IMR-90 (cell line): ENCODE measurements around the gene STRIP1. TPM values are rescaled to one million over a fixed set of nuclear protein-coding genes. Genes with fewer than 3 reads are reported as not detected.

Experiments
- ATAC-seq: fragments of 200-7000 bp; cut with Tn5 transposase; 2 replicates; pipeline ENCODE4 v1.9.1; 2020; ENCODE audit warnings: low read depth, mild to moderate bottlenecking, moderate library complexity
- BruUV-seq: library from RNA; stranded (reverse); fragments of 400-500 nt; replicated peaks from 2 replicates; lab custom pipeline; 2021; lab: Mats Ljungman, UMichigan
- CTCF ChIA-PET: fragments of 300-600 bp; formaldehyde crosslinking; extraction: SDS; loops from one replicate; lab custom pipeline; 2021; ENCODE audit warnings: antibody characterized with exemption; lab: Yijun Ruan, JAX
- POLR2A ChIA-PET: fragments of 300-600 bp; sonication (Branson Sonifier 250); formaldehyde crosslinking; loops from one replicate; lab custom pipeline; 2022; ENCODE audit warnings: antibody characterized with exemption; ENCODE audit not compliant: unreplicated experiment; lab: Charles Lee
- DNase-seq: peaks from one replicate; pipeline ENCODE4 v3.0.0; 2013
- H2AFZ ChIP-seq: replicated peaks from 2 replicates; pipeline ENCODE3; 2013; ENCODE audit warnings: low read length, mild to moderate bottlenecking; ENCODE audit not compliant: poor library complexity
- H2AK5ac ChIP-seq: 2 replicates; pipeline ENCODE4 v1.6.1; 2013; ENCODE audit warnings: low read depth, low read length, inconsistent platforms
- H2AK9ac ChIP-seq: replicated peaks from 2 replicates; pipeline ENCODE3; 2013; ENCODE audit warnings: mild to moderate bottlenecking, low read depth, low read length, moderate library complexity; ENCODE audit not compliant: poor library complexity
- H2BK120ac ChIP-seq: 2 replicates; pipeline ENCODE4 v1.6.1; 2013; ENCODE audit warnings: low read depth, low read length, inconsistent platforms
- H2BK15ac ChIP-seq: 3 replicates; pipeline ENCODE4 v1.6.1; 2013; ENCODE audit warnings: low read depth, low read length, inconsistent platforms
- H2BK20ac ChIP-seq: 2 replicates; pipeline ENCODE4 v1.6.1; 2013; ENCODE audit warnings: low read depth, mild to moderate bottlenecking, inconsistent platforms, low read length, moderate library complexity
- H2BK5ac ChIP-seq: 2 replicates; pipeline ENCODE4 v1.6.1; 2013; ENCODE audit warnings: mild to moderate bottlenecking, low read depth, low read length, inconsistent platforms; ENCODE audit not compliant: poor library complexity, severe bottlenecking
- H3K14ac ChIP-seq: replicated peaks from 2 replicates; pipeline ENCODE4 v1.6.1; 2013; ENCODE audit warnings: low read depth, low read length, inconsistent platforms
- H3K18ac ChIP-seq: 2 replicates; pipeline ENCODE4 v1.6.1; 2013; ENCODE audit warnings: low read depth, low read length, control low read depth
- H3K23ac ChIP-seq: 2 replicates; pipeline ENCODE4 v1.6.1; 2013; ENCODE audit warnings: low read depth, low read length, inconsistent platforms
- H3K27ac ChIP-seq: 2 replicates; pipeline ENCODE4 v1.5.1; 2013; ENCODE audit warnings: mild to moderate bottlenecking, control low read depth, low read length; ENCODE audit not compliant: insufficient read depth
- H3K27me3 ChIP-seq: 2 replicates; pipeline ENCODE4 v1.6.1; 2013; ENCODE audit warnings: low read length; ENCODE audit not compliant: control insufficient read depth, insufficient read depth
- H3K36me3 ChIP-seq: 2 replicates; pipeline ENCODE4 v1.6.1; 2013; ENCODE audit warnings: low read length, mixed read lengths; ENCODE audit not compliant: control insufficient read depth, insufficient read depth
- H3K4ac ChIP-seq: 2 replicates; pipeline ENCODE4 v1.6.1; 2013; ENCODE audit warnings: low read depth, low read length, inconsistent platforms
- H3K4me1 ChIP-seq: 2 replicates; pipeline ENCODE4 v1.6.1; 2013; ENCODE audit warnings: low read length, mixed read lengths; ENCODE audit not compliant: control insufficient read depth, insufficient read depth
- H3K4me2 ChIP-seq: 2 replicates; pipeline ENCODE4 v1.6.1; 2013; ENCODE audit warnings: low read depth, mild to moderate bottlenecking, control low read depth, low read length, moderate library complexity
- H3K4me3 ChIP-seq: 2 replicates; pipeline ENCODE4 v1.5.1; 2013; ENCODE audit warnings: low read depth, mild to moderate bottlenecking, control low read depth, low read length, moderate library complexity; ENCODE audit not compliant: insufficient read depth
- H3K56ac ChIP-seq: 2 replicates; pipeline ENCODE4 v1.6.1; 2013; ENCODE audit warnings: low read length, inconsistent platforms; ENCODE audit not compliant: insufficient read depth; ENCODE audit errors: extremely low read depth
- H3K79me1 ChIP-seq, 2 experiments: 2 replicates each; pipeline ENCODE4 v1.6.1; 2013; ENCODE audit warnings: low read length in 2 of 2, inconsistent platforms in 1 of 2, low read depth in 1 of 2
- H3K9ac ChIP-seq: 2 replicates; pipeline ENCODE4 v1.6.1; 2013; ENCODE audit warnings: low read depth, low read length, control low read depth
- H3K9me1 ChIP-seq: 2 replicates; pipeline ENCODE4 v1.6.1; 2013; ENCODE audit warnings: low read length, inconsistent platforms; ENCODE audit not compliant: insufficient read depth
- H3K9me3 ChIP-seq: 2 replicates; pipeline ENCODE4 v1.6.1; 2013; ENCODE audit warnings: low read length; ENCODE audit not compliant: control insufficient read depth, insufficient read depth
- H4K20me1 ChIP-seq: 2 replicates; pipeline ENCODE4 v1.6.1; 2013; ENCODE audit warnings: low read length, inconsistent platforms; ENCODE audit not compliant: insufficient read depth
- H4K5ac ChIP-seq: 2 replicates; pipeline ENCODE4 v1.6.1; 2013; ENCODE audit warnings: mild to moderate bottlenecking, low read depth, low read length, control low read depth
- H4K8ac ChIP-seq, 2 experiments: 2 replicates each; pipeline ENCODE4 v1.6.1; 2013; ENCODE audit warnings: low read depth in 2 of 2, low read length in 2 of 2, control low read depth in 1 of 2, inconsistent platforms in 1 of 2
- H4K91ac ChIP-seq: 2 replicates; pipeline ENCODE4 v1.6.1; 2013; ENCODE audit warnings: low read depth, low read length, inconsistent platforms; ENCODE audit not compliant: insufficient read depth
- BHLHE40 ChIP-seq: fragments of 150-350 bp; IDR thresholded peaks from 2 replicates; pipeline ENCODE4 v1.6.1; 2016; ENCODE audit warnings: mild to moderate bottlenecking, low read depth, low read length
- CEBPB ChIP-seq: IDR thresholded peaks from 2 replicates; pipeline ENCODE4 v1.6.1; 2012; ENCODE audit warnings: low read depth, low read length, improper control_type of control experiment
- CHD1 ChIP-seq: IDR thresholded peaks from 2 replicates; pipeline ENCODE4 v1.6.1; 2012; ENCODE audit warnings: low read depth, low read length, improper control_type of control experiment
- CTCF ChIP-seq: conservative IDR thresholded peaks from 2 replicates; pipeline ENCODE4 v1.5.1; 2012; ENCODE audit warnings: mild to moderate bottlenecking, low read depth, low read length, improper control_type of control experiment
- ELK1 ChIP-seq: fragments of 150-350 bp; IDR thresholded peaks from 2 replicates; pipeline ENCODE4 v1.6.1; 2016; ENCODE audit warnings: low read depth, mild to moderate bottlenecking, low read length, moderate library complexity, borderline replicate concordance
- FOS ChIP-seq: fragments of 150-350 bp; IDR thresholded peaks from 2 replicates; pipeline ENCODE4 v1.6.1; 2016; ENCODE audit warnings: low read depth, low read length
- MAFK ChIP-seq: IDR thresholded peaks from 2 replicates; pipeline ENCODE4 v1.6.1; 2012; ENCODE audit warnings: low read depth, low read length, improper control_type of control experiment
- MAZ ChIP-seq: IDR thresholded peaks from 2 replicates; pipeline ENCODE4 v1.6.1; 2012; ENCODE audit warnings: low read depth, mild to moderate bottlenecking, low read length, improper control_type of control experiment, moderate library complexity, borderline replicate concordance
- MXI1 ChIP-seq: IDR thresholded peaks from 2 replicates; pipeline ENCODE4 v1.6.1; 2012; ENCODE audit warnings: low read depth, mild to moderate bottlenecking, low read length, moderate library complexity, borderline replicate concordance
- NFE2L2 ChIP-seq: fragments of 150-350 bp; IDR thresholded peaks from 2 replicates; pipeline ENCODE4 v1.6.1; 2016; ENCODE audit warnings: low read depth, mild to moderate bottlenecking, low read length
- POLR2A ChIP-seq: IDR thresholded peaks from 2 replicates; pipeline ENCODE4 v1.6.1; 2012; ENCODE audit warnings: mild to moderate bottlenecking, low read depth, low read length
- RAD21 ChIP-seq: IDR thresholded peaks from 2 replicates; pipeline ENCODE4 v1.6.1; 2012; ENCODE audit warnings: low read length, improper control_type of control experiment
- RCOR1 ChIP-seq: IDR thresholded peaks from 2 replicates; pipeline ENCODE4 v1.6.1; 2012; ENCODE audit warnings: mild to moderate bottlenecking, low read length, improper control_type of control experiment; ENCODE audit not compliant: insufficient replicate concordance
- RFX5 ChIP-seq: IDR thresholded peaks from 2 replicates; pipeline ENCODE4 v1.8.0; 2012; ENCODE audit warnings: low read depth, mild to moderate bottlenecking, low read length, moderate library complexity
- SMC3 ChIP-seq: fragments of 150-350 bp; IDR thresholded peaks from 2 replicates; pipeline ENCODE4 v1.6.1; 2016; ENCODE audit warnings: low read depth, mild to moderate bottlenecking, antibody characterized with exemption, low read length, moderate library complexity
- USF2 ChIP-seq: fragments of 150-350 bp; IDR thresholded peaks from 2 replicates; pipeline ENCODE4 v1.6.1; 2017; ENCODE audit warnings: mild to moderate bottlenecking, antibody characterized with exemption, low read length, low read depth
- WGBS, 2 experiments: methylation state at CpG; one replicate each; pipeline versions ENCODE4 v1.1.5 to v1.1.7; 2013; ENCODE audit warnings: missing lambda C conversion rate in 2 of 2; ENCODE audit not compliant: insufficient read length in 1 of 2; ENCODE audit errors: extremely low coverage in 2 of 2; 5-methylcytosine and 5-hydroxymethylcytosine counted together
- dilution Hi-C: fragments of 300-500 bp; cut with HindIII; formaldehyde crosslinking; loops from one replicate; pipeline ENCODE4 v1.14.3; 2018; ENCODE audit warnings: low sequenced_read_pairs; ENCODE audit not compliant: unreplicated experiment
- in situ Hi-C: fragments of 300-500 bp; cut with MboI; formaldehyde crosslinking; loops from 3 replicates; pipeline ENCODE4 v1.14.3; 2019; ENCODE audit warnings: low sequenced_read_pairs, inconsistent platforms, mixed read lengths
- intact Hi-C: fragments of 100-400 bp; cut with micrococcal nuclease; formaldehyde crosslinking; loops from 2 replicates; pipeline ENCODE4 v1.10.0; 2022
- polyA plus RNA-seq, 3 experiments: library from polyadenylated mRNA; depleted of rRNA; stranded (reverse); fragments of >200 nt; gene quantifications; 2 replicates each; pipeline ENCODE4 v1.2.3, GENCODE V29; 2012; ENCODE audit warnings: low replicate concordance in 1 of 3
- total RNA-seq: library from RNA; depleted of rRNA; stranded (reverse); fragments of >200 nt; gene quantifications from 2 replicates; pipeline ENCODE4 v1.2.3, GENCODE V29; 2012

STRIP1 gene
- total and polyA plus RNA-seq, 2 of the 4 experiments (the other 2 are of a cell fraction) = 30.4 to 33.5 TPM

GRCh38 chr1:110043016-110043415 lies 8.6 kb downstream of the STRIP1 start:
- no peak for DNase-seq
- TF ChIP-seq CHD1 (no peak), RCOR1 (no peak), SMC3 (no peak), MXI1 (no peak), CEBPB (no peak), NFE2L2 (no peak), ELK1 (no peak), MAFK (no peak), FOS (no peak), USF2 (no peak), RAD21 (no peak), BHLHE40 (no peak), MAZ (no peak), CTCF (no peak), RFX5 (no peak), POLR2A (no peak)
- 97% methylated on average over 6 of the region's 10 CpGs; no CpG with 5 or more reads in 1 of the 2 experiments for WGBS, 2 experiments
- H3K14ac ChIP-seq = no peak overlapping the region
- H2AK5ac ChIP-seq = no peak overlapping the region
- no peak overlapping the region for H2BK20ac ChIP-seq
- H3K4me1 ChIP-seq = no peaks in the 10 kb centered on the region
- no peak for ATAC-seq
- peaks cover 74% of the 10 kb centered on the region for H3K36me3 ChIP-seq
- in situ Hi-C loops (loop anchor here (10.0 kb wide), 1 partner anchor 422 kb away; no protein-coding TSS in a partner anchor), dilution Hi-C loops (no loop called here), intact Hi-C loops (no loop called here)
- H4K91ac ChIP-seq = no peak overlapping the region
- H3K4me2 ChIP-seq = no peak overlapping the region
- BruUV-seq = no TSS peak
- no peaks in the 10 kb centered on the region for H3K27me3 ChIP-seq
- H2AFZ ChIP-seq = no peak overlapping the region
- H3K56ac ChIP-seq = no peak overlapping the region
- H3K9me3 ChIP-seq = no peaks in the 10 kb centered on the region
- H3K23ac ChIP-seq = no peak overlapping the region
- no peak overlapping the region for H3K9ac ChIP-seq
- no peak overlapping the region for H4K5ac ChIP-seq
- H2BK120ac ChIP-seq = no peak overlapping the region
- H2BK5ac ChIP-seq = no peak overlapping the region
- H3K9me1 ChIP-seq = peaks cover 11% of the 10 kb centered on the region; the same call in 1 of the 2 replicates
- H3K4ac ChIP-seq = no peak overlapping the region
- H4K20me1 ChIP-seq = no peaks in the 10 kb centered on the region
- no peak overlapping the region for H2AK9ac ChIP-seq
- H3K79me1 ChIP-seq = peaks cover 13 to 36% of the 10 kb centered on the region in 2 experiments
- H3K18ac ChIP-seq = no peak overlapping the region
- no peak overlapping the region for H3K4me3 ChIP-seq
- no peak overlapping the region for H2BK15ac ChIP-seq
- CTCF ChIA-PET = no interaction called here
- H3K27ac ChIP-seq = no peak overlapping the region
- POLR2A ChIA-PET = no interaction called here
- H4K8ac ChIP-seq = no peak overlapping the region
